Kidney (tissue), 14 donors: Measurements from ENCODE around the gene TRIM63. TPM values are rescaled to one million over a fixed set of nuclear protein-coding genes. Genes with fewer than 3 reads are reported as not detected.

Experiments
- DNase-seq, 5 donors: peaks; one replicate each; pipeline ENCODE4 v3.0.0-alpha.2; 2013 to 2020
- FAIRE-seq: peaks from 2 replicates; lab custom pipeline; 2012; peaks lifted over from hg19 to GRCh38; lab: Jason Lieb, UNC
- H3K27ac ChIP-seq, 2 donors: one replicate each; pipeline ENCODE4 v1.7.0; 2013; ENCODE audit warnings: low read depth in 2 of 2, low read length in 2 of 2, inconsistent platforms in 1 of 2
- H3K27me3 ChIP-seq: one replicate; pipeline ENCODE4 v1.7.1; 2013; ENCODE audit warnings: low read length, inconsistent platforms; ENCODE audit not compliant: control insufficient read depth, insufficient read depth
- H3K36me3 ChIP-seq, 3 donors: one replicate each; pipeline versions ENCODE4 v1.7.0 to v1.7.1; 2013; ENCODE audit warnings: low read length in 3 of 3, control low read depth in 1 of 3, inconsistent platforms in 1 of 3; ENCODE audit not compliant: insufficient read depth in 3 of 3, control insufficient read depth in 2 of 3
- H3K4me1 ChIP-seq, 3 donors: one replicate each; pipeline versions ENCODE4 v1.7.0 to v1.7.1; 2013; ENCODE audit warnings: low read length in 3 of 3, inconsistent platforms in 1 of 3, low read depth in 1 of 3; ENCODE audit not compliant: control insufficient read depth in 2 of 3, insufficient read depth in 2 of 3
- H3K4me3 ChIP-seq, 3 donors: one replicate each; pipeline versions ENCODE4 v1.7.0 to v1.8.1; 2013; ENCODE audit warnings: low read length in 3 of 3, control low read depth in 1 of 3, inconsistent platforms in 1 of 3
- H3K9ac ChIP-seq, 3 donors: one replicate each; pipeline versions ENCODE4 v1.7.0 to v1.7.1; 2013; ENCODE audit warnings: low read length in 3 of 3, control low read depth in 1 of 3, inconsistent platforms in 1 of 3
- H3K9me3 ChIP-seq, 3 donors: one replicate each; pipeline versions ENCODE4 v1.7.0 to v1.7.1; 2013; ENCODE audit warnings: low read length in 3 of 3, control low read depth in 1 of 3, inconsistent platforms in 1 of 3; ENCODE audit not compliant: control insufficient read depth in 2 of 3, insufficient read depth in 1 of 3
- intact Hi-C: fragments of 100-400 bp; cut with DNase I; formaldehyde crosslinking; loops from one replicate; pipeline ENCODE4 v1.11.1; 2022
- polyA plus RNA-seq: library from polyadenylated mRNA; stranded (reverse); fragments of 350-450 nt; fragmentation: Illumina TruSeq; extraction: RNeasy Lipid Tissue Mini Kit (QIAGEN cat#74804); gene quantifications from one replicate; pipeline ENCODE4 v1.2.3, GENCODE V29; 2014; ENCODE audit warnings: low read depth, low replicate concordance; ENCODE audit not compliant: insufficient read depth
- total RNA-seq: library from RNA; stranded (reverse); fragmentation: NEBNext Ultra II Directional; extraction: Animal tissue kit (Norgen Biotek cat#: 25700); gene quantifications from one replicate; pipeline ENCODE4 v1.2.1, GENCODE V29; 2021
- TF ChIP-seq, protein P1 (sequence below): IDR thresholded peaks from 3 replicates; pipeline ENCODE4 v1.5.1; 2012; ENCODE audit warnings: mild to moderate bottlenecking, moderate library complexity, borderline replicate concordance; ENCODE audit not compliant: insufficient read depth; ENCODE audit errors: extremely low read depth
- donor health status: control.
- donor health status: control.
- donor health status: control.
- donor health status: control.
- donor health status: control.
- donor health status: DM: yes; HTN: yes; CAD: no.
- donor health status: Normal renal cell carcinoma (clear cell type).

TRIM63 gene
- total and polyA plus RNA-seq, 2 donors from 2014 or later = 0.82 to 3.3 TPM

DNA sequence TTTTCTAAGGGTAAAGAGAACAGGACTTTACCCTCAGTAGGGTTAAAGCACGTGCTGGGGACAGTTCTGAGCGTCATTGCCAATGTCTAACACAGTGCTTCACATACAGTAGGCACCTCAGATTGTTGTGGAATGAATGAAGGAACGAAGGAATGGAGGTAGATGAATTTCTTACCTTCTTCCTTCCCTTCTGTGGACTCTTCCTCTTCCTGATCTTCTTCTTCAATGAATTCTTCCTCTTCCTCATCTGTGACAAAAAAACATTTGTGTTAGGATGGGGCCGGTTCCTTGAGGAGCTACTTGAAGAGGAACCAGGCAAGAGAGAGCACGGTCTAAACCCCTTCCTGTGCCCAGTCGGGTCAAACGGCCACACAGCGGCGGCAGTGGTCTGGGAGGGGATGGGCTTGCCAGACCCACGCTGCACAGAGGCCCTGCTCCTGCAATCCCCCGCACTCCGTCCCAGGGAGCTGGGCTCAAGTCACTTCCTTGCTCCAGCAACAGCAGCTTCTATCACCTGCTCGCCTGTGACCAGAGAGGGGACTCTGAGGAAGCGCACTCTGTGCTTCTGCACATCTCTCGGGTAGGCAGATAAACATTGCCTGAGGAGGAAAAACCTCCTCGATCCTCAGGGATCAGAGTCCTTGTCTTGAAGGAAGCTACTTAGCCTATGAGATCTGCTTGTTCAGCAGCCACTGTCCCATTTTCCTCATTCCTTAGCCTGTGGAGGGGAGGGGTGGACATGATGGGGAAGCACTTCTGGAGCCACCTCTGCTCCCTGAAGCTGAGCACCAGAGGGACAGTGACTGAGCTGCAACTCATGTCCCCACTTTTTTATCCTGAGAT lies 13.5 kb downstream of the TRIM63 start:
- H3K36me3 ChIP-seq = no peaks in the 10 kb centered on the region
- DNase-seq (peak in 4 of 5 donors; percentile 39 to 53 (median 43)), FAIRE-seq (no peak)
- H3K27me3 ChIP-seq = no peaks in the 10 kb centered on the region
- intact Hi-C loops = no loop called here
- H3K4me3 ChIP-seq = peak overlapping the region in 2 of 3 donors; percentile 16 to 56
- peak overlapping the region in 1 of 2 donors; percentile 38 for H3K27ac ChIP-seq
- peaks cover 0 to 11% (median 3%) of the 10 kb centered on the region in 3 donors for H3K4me1 ChIP-seq
- no peaks in the 10 kb centered on the region for H3K9me3 ChIP-seq
- no peak overlapping the region for H3K9ac ChIP-seq
- TF ChIP-seq, protein P1, sequence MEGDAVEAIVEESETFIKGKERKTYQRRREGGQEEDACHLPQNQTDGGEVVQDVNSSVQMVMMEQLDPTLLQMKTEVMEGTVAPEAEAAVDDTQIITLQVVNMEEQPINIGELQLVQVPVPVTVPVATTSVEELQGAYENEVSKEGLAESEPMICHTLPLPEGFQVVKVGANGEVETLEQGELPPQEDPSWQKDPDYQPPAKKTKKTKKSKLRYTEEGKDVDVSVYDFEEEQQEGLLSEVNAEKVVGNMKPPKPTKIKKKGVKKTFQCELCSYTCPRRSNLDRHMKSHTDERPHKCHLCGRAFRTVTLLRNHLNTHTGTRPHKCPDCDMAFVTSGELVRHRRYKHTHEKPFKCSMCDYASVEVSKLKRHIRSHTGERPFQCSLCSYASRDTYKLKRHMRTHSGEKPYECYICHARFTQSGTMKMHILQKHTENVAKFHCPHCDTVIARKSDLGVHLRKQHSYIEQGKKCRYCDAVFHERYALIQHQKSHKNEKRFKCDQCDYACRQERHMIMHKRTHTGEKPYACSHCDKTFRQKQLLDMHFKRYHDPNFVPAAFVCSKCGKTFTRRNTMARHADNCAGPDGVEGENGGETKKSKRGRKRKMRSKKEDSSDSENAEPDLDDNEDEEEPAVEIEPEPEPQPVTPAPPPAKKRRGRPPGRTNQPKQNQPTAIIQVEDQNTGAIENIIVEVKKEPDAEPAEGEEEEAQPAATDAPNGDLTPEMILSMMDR = no peak

DNA sequence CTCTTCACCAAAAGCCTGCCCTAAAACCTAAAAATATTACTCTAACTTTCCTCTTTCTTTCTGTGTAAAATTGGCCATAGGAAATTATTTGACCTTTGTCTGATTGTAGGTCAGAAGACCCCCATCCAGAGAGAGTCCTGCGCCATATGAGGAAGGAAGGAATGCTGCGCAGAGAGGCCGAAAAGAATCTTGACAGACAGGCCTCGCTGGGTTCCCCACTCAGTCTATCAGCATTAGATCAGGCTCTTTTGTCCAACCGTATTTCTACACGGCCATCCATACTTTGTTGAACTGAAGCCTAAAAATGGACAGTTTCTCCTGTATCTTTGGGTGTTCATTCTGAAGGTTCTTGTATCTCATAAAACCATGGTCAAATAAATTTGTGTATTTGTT lies 17.2 kb downstream of the TRIM63 start:
- Histone ChIP-seq H3K27me3 (peaks cover 12% of the 10 kb centered on the region), H3K4me1 (peaks cover 0 to 11% (median 3%) of the 10 kb centered on the region in 3 donors), H3K9ac (no peak overlapping the region), H3K9me3 (no peaks in the 10 kb centered on the region), H3K36me3 (no peaks in the 10 kb centered on the region), H3K27ac (peak overlapping the region in 1 of 2 donors; percentile 49), H3K4me3 (no peak overlapping the region)
- DNase-seq (no peak), FAIRE-seq (no peak)
- TF ChIP-seq, protein P1 = no peak
- intact Hi-C loops = no loop called here

DNA sequence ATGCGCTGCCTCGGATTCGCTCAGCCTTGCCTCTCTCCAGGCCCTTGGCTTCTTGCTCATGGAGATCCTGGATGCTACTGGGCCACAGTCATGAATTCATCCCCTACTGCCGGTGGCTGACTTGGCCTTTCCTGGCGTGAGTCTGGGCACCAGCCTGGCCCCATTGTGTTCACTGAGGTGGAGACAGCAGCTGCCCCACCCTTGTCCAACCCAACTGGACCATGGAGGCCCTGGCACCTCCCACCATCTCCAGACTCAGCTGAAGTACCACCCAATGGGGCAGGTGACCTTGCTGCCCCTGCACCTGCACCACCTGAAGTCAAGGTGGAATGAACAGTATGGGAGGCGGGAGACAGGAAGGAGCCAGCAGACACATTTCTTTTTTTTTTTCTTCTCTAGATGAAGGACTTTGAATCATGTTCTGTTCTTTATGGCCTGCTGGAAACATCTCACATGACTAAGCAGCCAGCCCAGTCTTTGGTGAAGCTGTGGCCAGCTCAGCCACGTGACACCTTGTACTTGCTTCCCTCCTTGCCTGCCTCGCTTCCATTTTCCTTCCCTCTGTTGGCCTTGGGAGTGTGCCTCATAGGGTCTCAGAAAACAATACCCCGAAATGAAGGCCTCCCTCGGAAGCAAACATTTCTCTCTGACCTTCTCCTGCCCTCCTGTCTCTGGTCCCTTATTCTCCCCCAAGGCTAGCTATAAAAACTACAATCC lies 17.7 kb downstream of the TRIM63 start:
- intact Hi-C loops = no loop called here
- FAIRE-seq = no peak
- Histone ChIP-seq H3K9me3 (no peaks in the 10 kb centered on the region), H3K27ac (peak overlapping the region; percentile 26 to 65), H3K9ac (no peak overlapping the region), H3K27me3 (peaks cover 16% of the 10 kb centered on the region), H3K4me1 (peaks cover 0 to 11% (median 5%) of the 10 kb centered on the region in 3 donors), H3K36me3 (peaks cover 0 to 2% (median 0%) of the 10 kb centered on the region in 3 donors), H3K4me3 (no peak overlapping the region)
- TF ChIP-seq, protein P1 = no peak
- DNase-seq = peak in 3 of 5 donors; percentile 16 to 84 (median 48)
